Measurements from ENCODE around the gene DNAJC16.
"Not testable (repeated sequence)": the region's sequence is repeated elsewhere in the genome, so short reads cannot be mapped to it uniquely, and the experiment has no call there.

Gene DNAJC16

GRCh38 chr1:15578921-15579682 is 52.5 kb downstream of the DNAJC16 start:
- DNase-seq (ENCODE audit: low read depth in 3 of 3, low spot score in 1 of 3), result peak in 1 of 3 donors; percentile 13

DNA sequence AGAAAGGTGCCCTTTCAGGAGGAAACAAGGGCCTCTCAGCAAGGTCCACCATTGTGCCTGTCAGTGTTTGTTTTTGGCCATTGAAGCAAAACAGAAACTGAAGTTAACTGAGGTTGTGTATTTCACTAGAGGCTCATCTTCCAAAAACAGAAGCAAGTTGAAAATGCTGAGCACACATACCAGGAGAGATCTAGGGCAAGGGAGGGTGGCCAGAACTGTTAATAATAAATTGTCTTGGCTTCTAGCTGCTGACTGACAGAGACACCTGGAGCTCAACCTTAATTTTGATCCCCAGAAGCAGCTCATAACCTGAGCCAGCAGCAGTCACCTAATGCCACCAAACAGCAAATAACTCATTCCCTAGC is 53.0 kb downstream of the DNAJC16 start:
- no peak for DNase-seq (ENCODE audit: low read depth in 3 of 3, low spot score in 1 of 3)

DNA sequence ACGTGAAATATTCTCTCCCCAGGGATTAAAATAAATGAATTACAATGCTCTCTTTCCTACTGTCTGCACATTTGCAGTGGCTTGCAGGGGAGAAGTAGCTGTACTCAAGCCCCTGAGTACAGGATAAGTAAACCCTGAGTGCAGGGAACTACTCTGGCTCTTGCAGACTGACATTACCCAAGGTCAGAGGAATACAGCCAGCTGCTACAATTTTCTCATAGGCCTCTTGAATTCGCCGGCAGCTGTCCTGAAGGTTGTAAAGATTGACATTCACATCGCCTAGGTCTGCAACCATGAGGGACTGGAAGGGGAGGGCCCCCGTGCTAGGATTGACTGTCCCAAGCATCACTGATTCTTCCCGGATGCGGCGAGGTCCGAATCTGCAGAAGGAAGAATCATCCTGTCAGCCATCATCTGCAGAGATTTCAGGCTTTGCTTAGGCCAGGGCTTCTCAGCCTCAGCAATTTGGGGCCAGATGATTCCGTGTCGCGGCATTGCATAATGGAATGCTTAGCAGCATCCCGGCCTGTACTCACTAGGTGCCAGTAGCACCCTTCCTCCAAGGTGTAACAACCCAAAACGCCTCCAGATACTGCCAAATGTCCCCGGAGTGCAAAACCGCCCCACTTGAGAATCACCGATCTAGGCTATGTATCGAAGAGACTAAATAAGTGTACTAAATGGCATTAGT is 56.5 kb downstream of the DNAJC16 start:
- DNase-seq (ENCODE audit: low read depth in 3 of 3, low spot score in 1 of 3), result no peak

DNA sequence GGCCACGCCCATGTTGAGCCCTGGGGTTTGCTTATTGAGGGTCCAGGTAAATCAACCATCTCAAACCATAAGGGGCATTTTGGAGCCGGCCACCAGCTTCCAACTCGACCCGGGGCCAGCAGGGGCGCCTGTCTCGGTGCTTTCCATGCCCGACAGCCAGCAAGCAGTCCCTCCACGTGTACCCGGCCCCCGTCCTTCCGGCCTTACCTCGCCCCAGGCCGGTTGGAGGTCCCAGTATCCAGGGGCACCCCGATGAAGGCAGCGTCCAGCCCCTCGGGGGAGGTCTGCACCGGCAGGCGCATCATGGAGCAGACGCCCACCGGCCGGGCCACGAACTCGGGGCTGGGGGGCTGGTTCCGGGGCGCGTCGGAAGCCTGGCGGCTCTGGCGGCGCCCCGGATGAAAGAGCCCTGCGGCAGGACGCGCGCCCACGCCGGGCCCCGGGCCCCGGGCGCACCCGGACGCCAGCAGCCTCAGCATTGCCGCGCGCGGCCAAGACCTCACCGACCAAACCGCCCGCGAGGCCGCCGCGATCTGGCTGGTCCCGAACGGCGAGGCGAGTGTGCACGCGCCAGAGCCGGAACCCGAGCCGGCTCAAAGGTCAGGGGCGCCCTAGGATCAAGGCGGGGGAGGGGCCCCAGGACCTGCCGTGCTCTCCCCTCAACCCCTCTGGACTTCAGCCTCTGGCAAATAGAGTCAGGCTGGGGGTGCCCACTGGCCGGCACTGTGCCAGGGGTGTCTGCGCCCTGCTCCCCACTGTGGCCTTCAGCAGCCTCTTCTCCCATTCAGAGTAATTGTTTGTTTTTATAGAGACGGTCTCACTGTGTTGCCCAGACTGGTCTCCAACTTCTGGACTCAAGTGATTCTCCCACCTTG is 58.1 kb downstream of the DNAJC16 start, which contains the start of gene AGMAT:
Gene AGMAT, minus strand, starts transcription at position 563 of the 875 bp plus-strand sequence. Its CDS starts 84 bp downstream, at position 479.
- DNase-seq (ENCODE audit: low read depth in 3 of 3, low spot score in 1 of 3), result peak in 2 of 3 donors; percentile 7 to 53

- DNase-seq (ENCODE audit: low read depth in 3 of 3, low spot score in 1 of 3), result no peak
Measured at GRCh38 chr1:15592285-15592684, 65.6 kb downstream of the DNAJC16 start.

- DNase-seq (ENCODE audit: low read depth in 3 of 3, low spot score in 1 of 3), result no peak
Measured at GRCh38 chr1:15595809-15596617, 69.4 kb downstream of the DNAJC16 start.

DNA sequence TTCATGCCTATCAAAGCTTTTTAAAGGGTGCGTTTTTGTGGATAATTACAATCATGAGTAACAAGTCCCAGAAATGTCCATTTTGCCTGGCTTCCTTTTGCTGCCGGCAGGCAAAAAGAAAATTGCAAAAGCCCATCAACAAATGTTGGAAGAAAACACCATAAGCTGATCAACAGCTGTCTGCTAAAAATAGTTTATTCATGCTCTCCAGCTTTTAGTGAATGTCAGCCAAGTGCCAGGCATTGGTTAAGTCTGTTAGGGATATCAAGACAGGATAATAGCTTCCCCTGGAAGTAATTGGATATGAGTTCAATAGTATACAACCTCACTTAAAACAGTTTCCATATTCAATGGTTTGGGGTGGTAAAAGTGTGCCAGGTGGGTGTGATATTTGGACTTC is 71.8 kb downstream of the DNAJC16 start:
- DNase-seq (ENCODE audit: low read depth in 3 of 3, low spot score in 1 of 3), result no peak

DNA sequence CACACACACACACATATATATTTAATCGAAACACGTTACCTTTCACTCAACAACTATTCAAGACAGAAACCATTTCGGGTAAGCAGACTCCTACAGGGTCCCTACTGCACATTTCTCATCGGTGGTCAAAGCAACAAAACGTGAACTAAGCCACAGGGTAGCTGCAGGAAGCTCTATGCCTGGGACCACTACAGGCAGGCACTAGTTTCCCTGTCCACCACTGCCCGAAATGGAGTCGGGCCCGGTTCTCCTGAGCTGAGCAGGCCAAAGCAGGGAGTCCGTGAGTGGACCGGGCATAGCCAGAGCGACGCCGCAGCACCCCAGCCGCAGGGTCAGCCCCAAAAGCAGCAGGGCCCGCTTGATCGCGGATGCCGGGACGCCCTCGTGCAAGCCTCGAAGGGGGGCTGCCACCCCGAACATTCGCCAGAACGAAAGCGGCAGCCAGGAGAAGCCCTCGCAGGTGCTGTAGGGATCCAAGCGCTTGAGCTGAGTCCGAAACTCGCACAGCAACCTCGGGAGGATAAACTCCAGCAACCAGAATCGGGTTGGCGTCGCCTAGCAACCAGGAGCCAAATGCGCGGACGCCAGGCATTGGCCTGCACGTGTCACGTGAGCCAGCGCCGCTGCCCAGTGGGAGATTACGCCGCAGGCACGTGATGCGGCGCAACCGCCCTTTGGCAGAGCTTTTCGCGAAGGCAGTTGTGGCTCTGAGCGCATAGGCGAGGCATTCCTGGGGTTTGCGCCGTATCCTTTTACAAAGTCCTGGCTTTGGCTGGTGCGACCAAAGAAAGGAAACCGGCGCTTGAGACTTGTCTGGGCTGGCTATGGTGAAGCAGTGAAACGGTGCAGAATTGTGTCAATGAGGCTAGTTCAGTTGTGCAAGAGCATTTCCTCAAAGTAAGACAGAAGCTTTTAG is 76.7 kb downstream of the DNAJC16 start:
- DNase-seq (ENCODE audit: low read depth in 3 of 3, low spot score in 1 of 3), result peak; percentile 73 to 74 (median 74)

DNA sequence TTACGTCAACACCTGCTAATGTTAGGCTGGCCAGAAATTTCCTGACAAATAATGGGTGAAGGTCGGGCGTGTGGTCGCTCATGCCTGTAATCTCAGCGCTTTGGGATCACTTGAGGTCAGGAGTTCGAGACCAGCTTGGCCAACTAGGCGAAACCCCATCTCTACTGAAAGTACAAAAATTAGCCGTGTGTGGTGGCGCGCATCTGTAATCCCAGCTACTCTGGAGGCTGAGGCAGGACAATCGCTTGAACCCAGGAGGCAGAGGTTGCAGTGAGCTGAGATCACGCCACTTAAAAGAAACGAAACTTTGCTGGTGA is 77.3 kb downstream of the DNAJC16 start:
- DNase-seq (ENCODE audit: low read depth in 3 of 3, low spot score in 1 of 3), result not testable (repeated sequence)

- DNase-seq (ENCODE audit: low read depth in 3 of 3, low spot score in 1 of 3), result not testable (repeated sequence)
Measured at GRCh38 chr1:15604400-15604799, 77.8 kb downstream of the DNAJC16 start.

GRCh38 chr1:15605398-15606383 is 79.0 kb downstream of the DNAJC16 start:
- DNase-seq (ENCODE audit: low read depth in 3 of 3, low spot score in 1 of 3), result no peak

DNA sequence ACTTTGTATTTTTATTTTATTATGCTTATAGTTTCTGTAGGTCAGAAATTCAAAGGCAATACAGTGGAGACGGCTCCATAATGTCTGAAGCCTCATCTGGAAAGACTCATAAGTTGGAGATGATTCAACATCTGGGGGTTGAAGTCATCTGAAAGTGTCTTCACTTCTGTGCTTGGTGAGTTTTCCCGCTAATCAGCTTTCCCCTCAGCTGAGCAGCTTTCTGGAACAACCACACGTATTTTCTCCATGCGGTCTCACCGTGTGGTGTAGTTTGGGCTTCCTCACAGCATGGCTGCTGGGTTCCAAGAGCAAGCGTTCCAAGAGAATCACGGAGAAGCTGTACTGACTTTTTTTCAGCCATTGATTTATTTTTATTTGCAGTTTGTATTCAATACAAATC is 83.0 kb downstream of the DNAJC16 start:
- DNase-seq (ENCODE audit: low read depth in 3 of 3, low spot score in 1 of 3), result no peak

- DNase-seq (ENCODE audit: low read depth in 3 of 3, low spot score in 1 of 3), result no peak
Measured at GRCh38 chr1:15610167-15610566, 83.5 kb downstream of the DNAJC16 start.

GRCh38 chr1:15616373-15617172 is 89.9 kb downstream of the DNAJC16 start:
- DNase-seq (ENCODE audit: low read depth in 3 of 3, low spot score in 1 of 3), result no peak

- DNase-seq (ENCODE audit: low read depth in 3 of 3, low spot score in 1 of 3), result peak; percentile 86 to 89 (median 86)
Measured at GRCh38 chr1:15617173-15618076, 90.8 kb downstream of the DNAJC16 start, which contains the start of gene DDI2. DDI2 (plus strand) TSS chr1:15617458; CDS start chr1:15617671, 213 bp downstream.

GRCh38 chr1:15618077-15618654 is 91.5 kb downstream of the DNAJC16 start:
- DNase-seq (ENCODE audit: low read depth in 3 of 3, low spot score in 1 of 3), result no peak

Data from stimulated activated CD4-positive, alpha-beta T cell treated with anti-CD3 and anti-CD28 coated beads, TNF-alpha, amount 100 ng/mL, for 1 hour (primary cell).